HG02938 (cell line): Measurements from ENCODE around the gene CHST5.

ENCODE experiments used
- ATAC-seq: cut with Tn5 transposase; IDR thresholded peaks from one replicate; pipeline ENCODE4 v1.9.1; 2021; ENCODE audit warnings: mild to moderate bottlenecking, moderate library complexity; ENCODE audit not compliant: unreplicated experiment

CHST5 gene

DNA sequence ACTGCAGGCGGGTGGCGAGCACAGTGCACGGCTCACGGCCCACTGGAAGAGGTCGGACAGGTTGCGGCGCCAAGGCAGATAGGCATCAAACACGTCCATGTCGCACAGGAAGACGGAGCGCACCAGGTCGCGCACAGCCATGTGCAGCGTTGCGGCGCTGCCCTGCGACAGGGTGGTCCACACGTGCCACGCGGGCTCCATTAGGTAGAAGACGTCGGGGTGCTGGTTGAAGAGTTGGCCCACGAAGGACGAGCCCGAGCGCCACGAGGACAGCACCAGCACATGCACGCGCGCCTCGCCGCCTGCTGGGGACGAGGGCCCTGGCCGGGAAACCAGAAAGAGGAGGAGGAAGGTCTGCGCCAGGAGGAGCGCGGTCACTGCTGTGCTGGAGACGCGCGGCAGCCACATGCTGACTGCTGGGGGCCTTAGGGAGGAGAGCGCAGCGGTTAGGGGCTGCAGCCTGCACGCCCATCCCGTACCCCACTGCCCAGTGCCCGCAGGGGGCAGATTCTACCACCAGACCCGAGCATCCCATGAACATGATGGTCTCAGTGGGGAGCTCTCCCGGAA, 56.4 kb downstream of the CHST5 start:
- ATAC-seq: no peak
